Ramos (cell line): ENCODE results near the gene FBXO45.
"Not testable (repeated sequence)": the region's sequence is repeated elsewhere in the genome, so short reads cannot be mapped to it uniquely, and the experiment has no call there.

ENCODE experiments used
- in situ Hi-C: fragments of 300-500 bp; cut with MboI; formaldehyde crosslinking; loops from one replicate; pipeline ENCODE4 v1.14.3; 2022; ENCODE audit warnings: low sequenced_read_pairs; ENCODE audit not compliant: unreplicated experiment

FBXO45 gene

GRCh38 chr3:196611761-196612483, 43.5 kb downstream of the FBXO45 start:
- in situ Hi-C loops: loop anchor here (5.0 kb wide), 1 partner anchor 70 kb away; no protein-coding TSS in a partner anchor

GRCh38 chr3:196615234-196615633, 46.8 kb downstream of the FBXO45 start:
- in situ Hi-C loops: not testable (repeated sequence)

GRCh38 chr3:196617256-196617655, 48.8 kb downstream of the FBXO45 start:
- in situ Hi-C loops: no loop called here

- in situ Hi-C loops: no loop called here
Measured at GRCh38 chr3:196619223-196619622, 50.8 kb downstream of the FBXO45 start.

GRCh38 chr3:196619627-196620026, 51.2 kb downstream of the FBXO45 start:
- in situ Hi-C loops: not testable (repeated sequence)

GRCh38 chr3:196620161-196620604, 51.7 kb downstream of the FBXO45 start:
- in situ Hi-C loops: no loop called here

GRCh38 chr3:196620684-196621083, 52.2 kb downstream of the FBXO45 start:
- in situ Hi-C loops: no loop called here

GRCh38 chr3:196621611-196622010, 53.2 kb downstream of the FBXO45 start:
- in situ Hi-C loops: no loop called here

GRCh38 chr3:196624067-196624790, 55.8 kb downstream of the FBXO45 start:
- in situ Hi-C loops: no loop called here

- in situ Hi-C loops: no loop called here
Measured at GRCh38 chr3:196624907-196625306, 56.4 kb downstream of the FBXO45 start.

GRCh38 chr3:196625331-196625730, 56.9 kb downstream of the FBXO45 start:
- in situ Hi-C loops: no loop called here

- in situ Hi-C loops: no loop called here
Measured at GRCh38 chr3:196627918-196628231, 59.4 kb downstream of the FBXO45 start.

GRCh38 chr3:196629228-196629627, 60.8 kb downstream of the FBXO45 start:
- in situ Hi-C loops: no loop called here

GRCh38 chr3:196631682-196632045, 63.2 kb downstream of the FBXO45 start:
- in situ Hi-C loops: no loop called here

GRCh38 chr3:196632046-196632751, 63.7 kb downstream of the FBXO45 start:
- in situ Hi-C loops: no loop called here

- in situ Hi-C loops: no loop called here
Measured at GRCh38 chr3:196633555-196634151, 65.2 kb downstream of the FBXO45 start.

GRCh38 chr3:196634224-196634623, 65.8 kb downstream of the FBXO45 start:
- in situ Hi-C loops: no loop called here

GRCh38 chr3:196634829-196635228, 66.4 kb downstream of the FBXO45 start:
- in situ Hi-C loops: no loop called here

- in situ Hi-C loops: no loop called here
Measured at GRCh38 chr3:196636369-196637349, 68.2 kb downstream of the FBXO45 start.

GRCh38 chr3:196637941-196638340, 69.5 kb downstream of the FBXO45 start:
- in situ Hi-C loops: not testable (repeated sequence)
